MCF 10A (cell line): ENCODE results near the gene CBLN3. TPM values are rescaled to one million over a fixed set of nuclear protein-coding genes. Genes with fewer than 3 reads are reported as not detected.
"Not testable (repeated sequence)": the region's sequence is repeated elsewhere in the genome, so short reads cannot be mapped to it uniquely, and the experiment has no call there.

Source experiments
- BruUV-seq: library from RNA; stranded (reverse); fragments of 400-500 nt; replicated peaks from 2 replicates; lab custom pipeline; 2021; lab: Mats Ljungman, UMichigan
- CTCF ChIA-PET: fragments of 300-600 bp; sonication (Branson Sonifier 250); formaldehyde crosslinking; extraction: SDS; loops from one replicate; lab custom pipeline; 2021; ENCODE audit warnings: antibody characterized with exemption, inconsistent platforms; lab: Yijun Ruan, JAX
- POLR2A ChIA-PET: fragments of 300-600, 350-650 bp; sonication (Branson Sonifier 250); formaldehyde crosslinking; extraction: SDS; loops from one replicate; lab custom pipeline; 2020; ENCODE audit warnings: antibody characterized with exemption, inconsistent platforms; lab: Yijun Ruan, JAX
- DNase-seq: peaks from one replicate; pipeline ENCODE4 v3.0.0-alpha.2; 2018; ENCODE audit not compliant: unreplicated experiment
- H3K27ac Mint-ChIP-seq: one replicate; pipeline ENCODE4 v1.8.0; 2022; ENCODE audit warnings: mild to moderate bottlenecking, low read depth, mixed read lengths; ENCODE audit not compliant: unreplicated experiment
- H3K27me3 Mint-ChIP-seq: one replicate; pipeline ENCODE4 v1.8.0; 2022; ENCODE audit warnings: mixed read lengths; ENCODE audit not compliant: insufficient read depth, unreplicated experiment
- H3K36me3 Mint-ChIP-seq: one replicate; pipeline ENCODE4 v1.8.0; 2022; ENCODE audit warnings: mild to moderate bottlenecking, moderate library complexity, mixed read lengths; ENCODE audit not compliant: insufficient read depth, unreplicated experiment
- H3K4me1 Mint-ChIP-seq: one replicate; pipeline ENCODE4 v1.8.0; 2022; ENCODE audit warnings: mixed read lengths; ENCODE audit not compliant: insufficient read depth, unreplicated experiment
- H3K4me3 Mint-ChIP-seq: one replicate; pipeline ENCODE4 v1.8.0; 2022; ENCODE audit warnings: mild to moderate bottlenecking, moderate library complexity, mixed read lengths; ENCODE audit not compliant: unreplicated experiment
- H3K9me3 Mint-ChIP-seq: one replicate; pipeline ENCODE4 v1.8.0; 2022; ENCODE audit warnings: mixed read lengths; ENCODE audit not compliant: unreplicated experiment
- CTCF ChIP-seq: fragments of 200-600 bp; IDR thresholded peaks from one replicate; pipeline ENCODE4 v1.8.0; 2022; ENCODE audit warnings: antibody characterized with exemption, mild to moderate bottlenecking; ENCODE audit not compliant: unreplicated experiment
- intact Hi-C: fragments of 100-400 bp; cut with micrococcal nuclease; formaldehyde crosslinking; loops from 2 replicates; pipeline ENCODE4 v1.14.1; 2022
- total RNA-seq: library from RNA; stranded (reverse); gene quantifications from 2 replicates; pipeline ENCODE4 v1.2.3, GENCODE V29; 2022

Gene CBLN3
- total RNA-seq, 1 experiment from 2014 or later, result 2.4 TPM

- CTCF ChIA-PET, result interaction anchor here (0.6 to 2.4 kb wide), 4 partner anchors 12 to 64 kb away, joined by 3 to 10 read pairs (median 4); no protein-coding TSS in a partner anchor
- TF ChIP-seq CTCF, result no peak
- DNase-seq, result peak; percentile 18
- Mint-ChIP-seq H3K9me3 (no peaks in the 10 kb centered on the region), H3K4me3 (no peak overlapping the region), H3K36me3 (no peaks in the 10 kb centered on the region), H3K4me1 (peaks cover 10% of the 10 kb centered on the region), H3K27me3 (no peaks in the 10 kb centered on the region), H3K27ac (no peak overlapping the region)
- POLR2A ChIA-PET, result interaction anchor here (1.0 to 1.5 kb wide), 2 partner anchors 11 to 35 kb away, joined by 3 to 5 read pairs; no protein-coding TSS in a partner anchor
- no TSS peak for BruUV-seq
- intact Hi-C loops, result no loop called here
These were observed 38.6 kb downstream of the CBLN3 start for GRCh38 chr14:24390701-24391468.

- no TSS peak for BruUV-seq
- H3K27ac Mint-ChIP-seq, result no peak overlapping the region
- intact Hi-C loops, result no loop called here
- TF ChIP-seq CTCF, result no peak
- H3K27me3 Mint-ChIP-seq, result peaks cover 4% of the 10 kb centered on the region
- CTCF ChIA-PET, result interaction anchor here (1.0 to 2.4 kb wide), 6 partner anchors 11 to 48 kb away, joined by 3 to 10 read pairs (median 3); no protein-coding TSS in a partner anchor
- no peak overlapping the region for H3K4me3 Mint-ChIP-seq
- DNase-seq, result no peak
- H3K36me3 Mint-ChIP-seq, result no peaks in the 10 kb centered on the region
- no peaks in the 10 kb centered on the region for H3K9me3 Mint-ChIP-seq
- POLR2A ChIA-PET, result interaction anchor here (1.0 to 1.1 kb wide), 2 partner anchors 12 to 27 kb away, joined by 3 read pairs; no protein-coding TSS in a partner anchor
- H3K4me1 Mint-ChIP-seq, result peaks cover 6% of the 10 kb centered on the region
These were observed 40.1 kb downstream of the CBLN3 start for GRCh38 chr14:24389226-24389848.

- no peak overlapping the region for H3K4me3 Mint-ChIP-seq
- DNase-seq, result no peak
- ChIA-PET POLR2A (interaction anchor here (0.7 to 1.1 kb wide), 5 partner anchors 7 to 55 kb away, joined by 3 to 4 read pairs (median 3); partner anchors contain the start of gene NYNRIN), CTCF (interaction anchor here (1.0 to 1.7 kb wide), 5 partner anchors 21 to 64 kb away, joined by 3 to 7 read pairs (median 3); no protein-coding TSS in a partner anchor)
- H3K27me3 Mint-ChIP-seq, result peaks cover 11% of the 10 kb centered on the region
- intact Hi-C loops, result no loop called here
- no peak overlapping the region for H3K27ac Mint-ChIP-seq
- BruUV-seq, result no TSS peak
- no peak for TF ChIP-seq CTCF
- no peaks in the 10 kb centered on the region for H3K36me3 Mint-ChIP-seq
- peaks cover 6% of the 10 kb centered on the region for H3K4me1 Mint-ChIP-seq
- no peaks in the 10 kb centered on the region for H3K9me3 Mint-ChIP-seq
These were observed 40.8 kb downstream of the CBLN3 start for GRCh38 chr14:24388474-24389179.

- H3K36me3 Mint-ChIP-seq, H3K4me3 Mint-ChIP-seq, H3K4me1 Mint-ChIP-seq, POLR2A ChIA-PET, H3K9me3 Mint-ChIP-seq, H3K27ac Mint-ChIP-seq, intact Hi-C loops, BruUV-seq, DNase-seq: not testable (repeated sequence)
- peaks cover 13% of the 10 kb centered on the region for H3K27me3 Mint-ChIP-seq
- CTCF ChIA-PET, result interaction anchor here (1.1 to 1.7 kb wide), 2 partner anchors 44 to 63 kb away, joined by 3 to 7 read pairs; no protein-coding TSS in a partner anchor
These were observed 41.9 kb downstream of the CBLN3 start for GRCh38 chr14:24387579-24387978.
